ENCODE data around the gene PNCK.

Gene PNCK

GRCh38 chrX:153640736-153641575, 32.7 kb downstream of the PNCK start:
- no peak for DNase-seq

GRCh38 chrX:153640045-153640686, 33.4 kb downstream of the PNCK start:
- DNase-seq = no peak

GRCh38 chrX:153639177-153640044, 34.2 kb downstream of the PNCK start:
- no peak for DNase-seq

GRCh38 chrX:153638436-153639176, 35.0 kb downstream of the PNCK start:
- no peak for DNase-seq

- DNase-seq = no peak
Observed at GRCh38 chrX:153638041-153638371, 35.6 kb downstream of the PNCK start.

- no peak for DNase-seq
Observed at GRCh38 chrX:153637121-153638040, 36.2 kb downstream of the PNCK start.

- no peak for DNase-seq
Observed at GRCh38 chrX:153636716-153637115, 36.9 kb downstream of the PNCK start.

- no peak for DNase-seq
Observed at GRCh38 chrX:153635788-153636668, 37.6 kb downstream of the PNCK start.

GRCh38 chrX:153635388-153635787, 38.2 kb downstream of the PNCK start:
- DNase-seq = no peak

GRCh38 chrX:153634832-153635231, 38.8 kb downstream of the PNCK start:
- no peak for DNase-seq

- DNase-seq = no peak
Observed at GRCh38 chrX:153634236-153634635, 39.4 kb downstream of the PNCK start.

GRCh38 chrX:153633607-153634180, 39.9 kb downstream of the PNCK start:
- no peak for DNase-seq

GRCh38 chrX:153633048-153633447, 40.6 kb downstream of the PNCK start:
- no peak for DNase-seq

- no peak for DNase-seq
Observed at GRCh38 chrX:153632595-153632946, 41.0 kb downstream of the PNCK start.

- no peak for DNase-seq
Observed at GRCh38 chrX:153631907-153632594, 41.6 kb downstream of the PNCK start.

- no peak for DNase-seq
Observed at GRCh38 chrX:153631346-153631745, 42.3 kb downstream of the PNCK start.

GRCh38 chrX:153628665-153629064, 44.9 kb downstream of the PNCK start:
- DNase-seq = no peak

- DNase-seq = no peak
Observed at GRCh38 chrX:153628129-153628528, 45.5 kb downstream of the PNCK start.

GRCh38 chrX:153627675-153628111, 45.9 kb downstream of the PNCK start:
- no peak for DNase-seq

All from NCI-H524 treated with DMSO at 0.1 percent for 48 hours (cell line).